NCI-H2196 (cell line): ENCODE measurements around the gene SMG9.
"Not testable (repeated sequence)": the region's sequence is repeated elsewhere in the genome, so short reads cannot be mapped to it uniquely, and the experiment has no call there.

Experiments
- DNase-seq: peaks from one replicate; lab custom pipeline; 2025; ENCODE audit not compliant: unreplicated experiment; lab: John Stamatoyannopoulos, UW

Gene SMG9

DNA sequence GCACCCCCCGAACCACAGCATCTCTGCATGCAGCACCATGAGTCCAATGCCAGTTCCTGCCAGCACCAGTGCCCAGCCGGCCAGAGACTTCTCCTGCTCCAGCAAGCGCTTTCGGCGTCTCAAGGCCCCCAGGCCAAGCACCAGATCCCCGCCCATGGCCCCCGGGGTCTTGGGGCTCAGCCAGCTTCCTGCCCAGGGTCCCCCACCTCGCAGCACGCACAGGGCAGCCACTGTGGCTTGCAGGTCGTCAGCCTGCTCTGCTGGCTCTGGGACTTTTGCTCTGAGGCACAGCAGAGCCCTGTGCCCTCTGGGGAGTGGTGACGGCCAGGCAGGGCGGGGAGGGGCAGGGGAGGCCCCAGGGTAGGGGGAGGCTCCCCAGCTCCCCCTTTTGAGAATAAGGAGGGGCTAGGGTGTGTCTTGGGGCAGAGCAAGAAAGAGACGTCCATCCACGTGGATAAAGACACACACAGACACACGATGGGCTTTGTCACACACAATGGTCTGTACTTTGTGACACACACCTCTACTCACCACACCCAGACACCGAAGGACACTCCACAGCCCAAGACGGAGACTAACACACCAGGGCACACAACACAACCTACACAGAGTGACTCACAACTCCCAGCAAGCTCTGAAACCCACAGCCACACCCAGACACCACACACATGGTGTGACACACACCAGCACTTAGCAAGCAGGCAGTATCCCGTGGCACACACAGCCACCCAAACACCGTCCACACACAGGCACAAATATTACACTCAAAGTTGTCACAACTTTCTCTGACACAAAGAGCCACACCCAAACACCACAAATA lies 26.2 kb upstream of the SMG9 start, which contains the start of gene KCNN4:
TSS of gene KCNN4 (minus strand) at position 268 of the 820 bp plus-strand sequence. CDS start at position 156, 112 bp downstream.
- DNase-seq: no peak

DNA sequence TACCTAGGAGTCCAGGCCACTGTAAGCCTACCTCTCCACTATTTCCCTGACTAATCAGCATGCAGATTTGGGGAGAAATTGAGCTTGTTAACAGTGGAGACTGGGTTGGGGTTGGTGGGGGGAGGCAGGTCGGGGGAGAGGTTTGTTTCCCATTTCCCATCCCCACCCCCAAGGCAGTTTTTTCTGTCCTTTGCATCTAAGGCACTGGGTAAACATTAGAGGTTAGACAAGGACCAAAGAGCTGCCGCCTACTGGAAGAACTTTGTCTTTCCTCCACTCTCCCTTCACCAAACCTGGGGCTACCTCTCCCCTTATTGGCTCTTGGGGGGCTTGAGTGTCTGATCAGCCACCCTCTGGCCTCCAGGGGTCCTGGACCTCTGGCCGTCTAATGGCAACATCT lies 25.1 kb upstream of the SMG9 start:
- no peak for DNase-seq

DNA sequence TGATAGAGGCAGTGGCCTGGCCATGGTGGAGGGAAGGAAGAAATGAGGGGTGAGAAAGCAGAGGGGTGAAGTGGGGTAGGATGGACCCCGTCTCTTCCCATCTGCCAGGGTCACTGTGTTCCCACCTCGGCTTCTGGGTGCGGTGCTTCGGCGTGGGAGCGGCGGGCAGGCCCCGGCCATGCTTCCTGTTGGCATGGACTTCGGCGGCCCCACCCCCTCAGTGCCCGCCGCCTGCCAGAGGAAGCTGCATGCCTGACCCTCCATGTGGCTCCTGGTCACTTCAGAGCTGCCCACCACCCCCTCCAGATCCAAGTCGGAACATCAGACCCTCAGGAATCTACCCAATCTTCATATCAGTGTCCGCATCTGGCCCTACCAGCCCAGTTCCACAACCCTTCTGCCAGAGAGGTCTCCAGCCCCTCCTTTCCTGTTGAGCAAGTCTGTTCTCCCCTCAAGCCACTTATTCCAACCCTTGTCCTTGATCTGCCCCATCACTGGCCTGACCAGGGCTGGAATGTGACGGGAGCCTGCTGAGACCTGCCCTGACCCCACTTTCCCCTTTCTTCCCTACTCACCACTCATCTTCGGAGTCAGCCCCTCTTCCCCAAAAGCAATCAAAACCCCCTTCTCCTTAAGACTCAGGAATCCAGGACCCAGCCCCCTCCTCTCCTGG lies 24.5 kb upstream of the SMG9 start:
- DNase-seq: no peak

DNA sequence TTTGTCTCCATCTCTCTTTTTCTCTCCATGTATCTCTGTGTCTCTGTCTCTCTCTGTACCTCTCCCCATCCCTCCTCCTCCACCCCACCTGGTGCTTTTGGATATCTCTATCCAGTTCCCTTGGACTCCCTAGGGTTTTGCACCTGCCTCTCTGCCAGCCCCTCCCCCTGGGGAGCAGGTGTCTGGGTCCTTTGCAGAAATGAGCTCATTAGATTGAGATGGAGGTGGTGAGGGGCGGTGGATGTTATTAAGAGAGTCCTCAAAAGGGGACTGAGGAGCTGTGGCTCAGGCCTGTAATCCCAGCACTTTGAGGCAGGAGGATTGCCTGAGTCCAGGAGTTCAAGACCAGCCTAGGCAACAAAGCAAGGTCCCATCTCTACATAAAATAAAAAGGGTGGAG lies 23.9 kb upstream of the SMG9 start:
- DNase-seq: peak; percentile 91

DNA sequence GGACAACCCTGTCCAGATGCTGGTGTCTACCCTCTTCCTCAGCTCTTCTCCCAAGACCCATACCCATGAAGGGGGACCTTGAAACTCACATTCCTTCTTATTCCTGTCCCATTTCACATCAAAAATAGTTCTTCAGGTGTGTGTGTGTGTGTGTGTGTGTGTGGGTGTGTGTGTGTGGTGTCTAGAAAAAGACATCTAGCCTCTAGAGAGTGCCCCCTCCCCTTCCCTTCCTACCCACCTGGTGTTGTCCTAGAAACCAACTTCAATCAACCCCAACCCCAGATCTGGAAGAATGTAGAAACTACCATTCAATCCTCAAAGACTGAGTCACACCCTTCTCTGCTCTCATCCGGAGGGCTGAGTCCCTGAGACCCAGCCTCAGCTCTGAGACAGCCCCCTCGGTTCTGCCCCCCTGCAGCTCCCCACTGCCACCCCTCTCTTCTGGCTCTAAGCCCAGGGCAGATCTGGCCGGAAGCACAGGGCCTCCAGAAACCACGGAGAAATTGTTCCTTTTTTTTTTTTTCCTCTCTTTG lies 22.5 kb upstream of the SMG9 start:
- peak; percentile 68 for DNase-seq

DNA sequence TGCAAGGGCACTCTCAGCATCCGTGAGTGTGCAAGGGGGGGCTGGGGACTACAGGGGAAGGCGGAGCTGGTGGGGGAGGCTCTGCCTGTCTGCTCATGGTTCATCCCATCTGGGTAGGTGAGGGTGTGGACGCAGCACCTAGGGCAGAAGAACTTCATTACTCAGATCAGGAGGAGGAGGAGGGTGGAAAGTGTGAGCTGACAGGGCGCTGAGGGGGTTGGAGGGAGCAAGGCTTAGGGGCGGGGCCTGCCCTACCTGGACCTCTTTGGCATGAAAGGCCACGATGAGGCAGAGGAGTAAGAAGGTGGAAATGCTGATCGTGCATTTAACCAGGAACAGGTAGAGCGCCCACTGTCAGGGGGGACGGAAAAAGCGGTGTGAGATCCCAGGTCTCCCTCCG lies 21.5 kb upstream of the SMG9 start:
- no peak for DNase-seq

DNA sequence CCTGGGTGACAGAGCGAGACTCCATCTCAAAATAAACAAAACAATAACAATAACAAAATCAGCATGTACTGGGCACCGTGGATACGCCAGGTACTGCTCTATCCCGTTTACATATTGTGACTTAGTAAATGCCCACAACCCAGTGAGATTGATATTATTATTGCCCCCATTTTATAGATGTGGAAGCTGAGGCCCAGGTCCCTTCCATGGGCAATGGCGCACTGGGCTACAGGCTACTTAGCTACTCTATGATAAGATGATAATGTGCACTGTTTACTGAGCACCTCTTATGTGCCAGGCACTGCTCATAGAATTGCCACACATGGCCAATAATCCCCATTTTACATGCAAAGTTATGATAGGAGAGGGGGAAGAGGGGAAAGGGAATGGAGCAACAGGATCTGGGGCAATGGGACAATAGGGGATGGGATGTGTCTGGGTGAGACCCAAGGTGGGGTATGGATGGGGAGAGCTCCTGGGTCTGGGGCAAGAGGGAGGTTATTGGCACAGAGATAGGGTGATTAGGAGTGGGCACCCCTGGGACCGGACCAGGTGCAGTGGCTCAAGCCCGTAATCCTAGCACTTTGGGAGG lies 20.6 kb upstream of the SMG9 start:
- DNase-seq: no peak

DNA sequence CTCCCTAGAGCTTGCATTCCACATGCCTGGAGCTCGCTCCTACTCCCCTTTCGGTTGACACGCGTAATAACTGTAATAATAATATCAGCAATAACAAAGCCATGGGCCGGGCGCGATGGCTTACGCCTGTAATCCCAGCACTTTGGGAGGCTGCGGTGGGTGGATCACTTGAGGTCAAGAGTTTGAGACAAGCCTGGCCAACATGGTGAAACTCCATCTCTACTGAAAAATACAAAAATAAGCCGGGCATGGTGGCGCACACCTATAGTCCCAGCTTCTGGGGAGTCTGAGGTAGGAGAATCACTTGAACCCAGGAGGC lies 20.1 kb upstream of the SMG9 start:
- not testable (repeated sequence) for DNase-seq

DNA sequence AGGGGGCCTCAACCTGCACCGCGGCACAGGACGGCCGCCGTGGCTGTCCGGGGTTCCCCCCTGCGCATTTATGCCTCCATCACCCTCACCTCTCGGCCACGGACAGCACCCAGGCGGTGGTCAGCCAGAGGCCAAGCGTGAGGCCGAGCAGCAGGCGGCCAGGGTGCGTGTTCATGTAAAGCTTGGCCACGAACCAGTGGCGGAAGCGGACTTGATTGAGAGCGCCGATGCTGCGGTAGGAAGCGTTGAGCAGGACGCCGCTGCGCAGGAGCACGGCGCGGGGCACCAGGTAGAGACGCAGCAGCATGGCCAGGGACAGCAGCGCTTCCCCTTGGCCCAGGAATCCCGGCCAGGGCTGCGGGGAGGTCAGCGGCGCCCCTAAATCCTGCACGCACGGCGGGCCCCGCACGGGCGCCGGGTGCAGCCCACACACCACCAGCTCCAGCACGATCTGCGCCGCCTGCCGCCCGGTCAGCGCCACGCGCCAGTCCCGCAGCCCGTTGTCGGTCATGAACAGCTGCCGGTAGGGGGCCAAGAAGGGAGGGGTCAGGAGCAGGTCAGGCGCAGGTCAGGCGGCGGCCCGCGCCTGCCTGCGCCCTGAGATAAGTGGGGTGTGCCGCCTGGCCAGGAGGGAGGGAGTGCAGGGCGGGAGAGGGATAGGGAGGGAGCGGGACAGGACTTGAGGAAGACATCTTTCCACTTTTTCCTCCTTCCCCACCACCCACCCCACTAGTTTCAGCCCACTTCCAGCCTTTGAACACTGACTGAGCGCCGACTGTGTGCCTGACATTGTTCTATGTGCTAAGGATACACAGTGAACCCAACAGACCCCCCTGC lies 19.6 kb upstream of the SMG9 start:
- DNase-seq: no peak

DNA sequence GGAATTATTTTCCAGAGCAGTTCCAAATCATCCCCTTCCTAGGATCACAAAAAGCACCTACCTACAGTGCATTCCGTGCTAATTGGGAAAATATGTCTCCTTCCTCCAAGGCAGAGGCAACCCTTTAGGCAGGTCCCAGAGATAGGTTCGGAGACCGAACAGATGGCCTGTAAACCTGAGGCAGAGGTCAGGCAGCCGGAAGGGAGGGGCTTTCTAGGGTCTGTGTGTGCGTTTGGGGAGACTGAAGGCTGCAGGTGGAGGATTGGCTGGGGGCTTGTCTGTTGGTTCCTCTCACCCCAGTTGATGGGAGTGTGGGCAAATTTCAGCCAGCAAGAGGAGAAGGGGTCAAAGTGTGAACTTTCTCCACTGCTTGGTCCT lies 19.0 kb upstream of the SMG9 start:
- DNase-seq: no peak

DNA sequence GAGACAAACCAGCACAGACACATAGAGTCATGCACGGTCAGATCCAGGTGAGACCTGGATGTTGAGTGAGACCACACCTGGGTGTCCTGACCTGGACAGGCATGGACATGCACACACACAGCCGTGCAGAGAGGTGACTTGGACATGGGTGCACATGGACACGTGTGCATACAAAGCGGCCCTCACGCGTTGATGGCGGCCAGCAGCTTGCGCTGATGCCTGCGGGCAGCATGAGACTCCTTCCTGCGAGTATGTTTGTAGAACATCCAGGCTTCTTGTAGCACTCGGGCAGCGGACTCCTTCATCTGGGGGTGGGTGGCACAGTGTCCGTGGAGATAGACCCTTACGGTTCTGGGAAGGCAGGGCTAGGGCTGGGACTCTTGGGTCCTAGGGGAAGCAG lies 14.5 kb upstream of the SMG9 start:
- no peak for DNase-seq

DNA sequence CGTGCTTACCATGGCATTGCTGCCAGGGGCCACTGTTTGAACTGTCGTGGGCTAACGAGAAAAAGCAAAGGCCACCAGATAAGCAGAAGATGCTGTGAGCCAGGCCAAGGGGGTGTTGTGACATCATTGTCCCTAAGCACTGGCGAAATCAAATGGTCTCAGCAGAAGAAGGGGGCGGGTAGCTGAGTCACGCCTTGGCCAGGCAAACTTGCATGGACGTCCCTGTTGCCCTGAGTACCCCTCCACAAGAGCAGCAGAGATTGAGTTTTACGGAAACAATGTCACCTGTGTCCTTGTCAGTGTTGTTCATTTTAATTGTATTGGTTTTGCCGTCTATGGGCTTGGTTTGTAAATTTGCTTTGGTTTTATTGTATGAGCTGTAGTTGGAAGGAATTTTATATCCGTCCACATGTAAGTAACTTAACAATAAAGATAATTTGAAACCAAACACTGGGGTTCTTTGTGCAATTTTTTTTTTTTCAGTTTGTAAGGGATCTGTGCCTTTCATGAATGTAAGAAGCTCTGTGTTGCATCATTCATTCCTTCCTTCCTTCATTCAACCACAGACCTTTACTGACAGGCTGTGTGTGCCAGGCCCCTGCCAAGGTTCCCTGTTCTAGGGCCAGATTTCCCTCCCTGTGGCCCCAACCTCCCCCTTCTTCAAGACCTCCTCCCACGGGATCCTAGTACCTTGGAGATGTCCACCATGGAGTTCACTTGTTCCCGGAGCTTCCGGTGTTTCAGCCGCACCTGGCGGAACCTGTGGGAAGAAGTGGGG lies 13.7 kb upstream of the SMG9 start:
- DNase-seq: no peak

DNA sequence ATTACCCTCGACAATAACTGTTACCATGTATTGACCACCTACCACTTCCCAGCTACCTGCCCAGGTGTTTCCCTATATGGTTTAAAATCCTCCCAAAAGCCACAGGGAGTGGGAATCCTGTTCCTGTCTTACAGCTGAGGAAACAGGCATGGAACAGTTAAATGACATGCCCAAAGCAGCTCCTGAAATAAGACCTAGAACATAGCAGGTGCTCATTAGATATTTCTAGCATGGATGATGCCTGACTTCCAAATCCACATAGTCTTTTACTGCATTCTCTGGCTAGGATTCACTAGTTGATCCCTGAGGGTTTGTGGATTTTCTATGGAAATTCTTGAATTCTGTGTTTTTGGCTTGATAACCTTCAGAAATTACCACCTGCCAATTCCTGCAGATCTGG lies 13.1 kb upstream of the SMG9 start:
- no peak for DNase-seq

DNA sequence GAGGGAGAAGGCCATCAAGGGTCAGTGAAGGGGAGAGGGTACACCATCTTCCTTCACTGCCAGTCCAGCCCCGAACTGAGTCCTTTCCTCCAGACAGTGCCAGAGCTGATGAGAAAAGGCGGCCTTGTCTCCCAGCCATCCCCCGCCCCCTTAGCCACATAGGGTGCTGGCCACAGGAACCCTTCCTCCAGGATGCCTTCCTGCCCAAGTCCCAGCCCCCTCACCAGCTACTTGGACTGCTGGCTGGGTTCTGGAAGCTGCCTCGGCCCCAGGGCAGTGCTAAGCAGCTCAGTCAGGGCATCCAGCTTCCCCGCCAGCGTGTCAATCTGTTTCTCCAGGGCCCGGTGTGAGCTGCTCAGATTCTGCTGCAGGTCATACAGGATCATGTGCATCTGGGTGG lies 12.6 kb upstream of the SMG9 start:
- no peak for DNase-seq

DNA sequence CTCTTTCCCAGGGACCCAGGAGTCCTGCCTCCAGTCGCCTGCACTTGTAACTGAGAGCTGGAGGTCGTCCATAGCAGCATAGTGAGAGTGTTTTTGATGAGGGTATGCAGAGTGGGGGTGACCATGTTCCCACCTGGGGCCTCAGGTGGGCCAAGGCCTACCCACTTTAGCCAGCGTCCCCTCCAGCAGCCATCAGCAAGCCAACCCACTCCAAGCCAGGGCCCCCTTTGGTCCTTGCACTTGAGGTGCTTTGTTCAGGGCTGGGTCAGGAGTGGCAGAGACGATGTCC lies 11.9 kb upstream of the SMG9 start:
- no peak for DNase-seq

DNA sequence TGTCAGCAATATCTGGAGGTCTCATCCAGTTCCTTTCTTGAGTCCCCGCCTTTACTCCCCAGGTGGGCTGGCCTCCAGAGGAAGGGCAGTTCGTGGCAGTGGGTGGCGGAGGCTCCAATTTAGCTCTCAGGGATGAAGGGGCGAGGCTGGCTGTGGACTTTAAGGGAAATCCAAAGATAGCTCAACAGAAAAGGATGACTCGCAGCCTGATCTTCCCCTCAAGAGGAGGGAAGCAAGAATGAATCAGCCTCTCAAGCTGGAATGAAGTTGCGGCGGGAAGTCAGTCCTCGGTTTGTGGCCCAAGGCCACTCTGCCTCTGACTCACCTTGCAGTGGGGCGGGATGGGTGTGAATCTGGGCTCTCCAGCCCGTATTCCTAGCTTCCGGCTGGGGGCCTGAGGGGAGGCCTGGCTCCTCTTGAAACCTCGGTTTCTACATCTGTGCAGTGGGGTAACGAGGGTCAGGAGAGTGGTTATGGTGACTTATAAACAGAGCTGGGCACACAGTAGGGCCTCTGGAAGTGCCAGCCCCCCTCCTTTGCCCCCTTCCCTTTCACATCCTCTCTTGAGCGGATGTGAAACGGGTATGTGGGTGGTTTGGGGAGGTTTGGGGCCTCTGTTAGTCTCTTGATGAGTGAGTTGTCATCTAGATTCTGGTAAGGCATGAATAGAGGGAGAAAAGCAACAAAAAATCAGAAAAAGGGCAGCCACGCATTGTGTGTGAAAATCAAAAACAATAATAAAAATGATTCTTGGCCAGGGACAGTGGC lies 10.5 kb upstream of the SMG9 start:
- no peak for DNase-seq

DNA sequence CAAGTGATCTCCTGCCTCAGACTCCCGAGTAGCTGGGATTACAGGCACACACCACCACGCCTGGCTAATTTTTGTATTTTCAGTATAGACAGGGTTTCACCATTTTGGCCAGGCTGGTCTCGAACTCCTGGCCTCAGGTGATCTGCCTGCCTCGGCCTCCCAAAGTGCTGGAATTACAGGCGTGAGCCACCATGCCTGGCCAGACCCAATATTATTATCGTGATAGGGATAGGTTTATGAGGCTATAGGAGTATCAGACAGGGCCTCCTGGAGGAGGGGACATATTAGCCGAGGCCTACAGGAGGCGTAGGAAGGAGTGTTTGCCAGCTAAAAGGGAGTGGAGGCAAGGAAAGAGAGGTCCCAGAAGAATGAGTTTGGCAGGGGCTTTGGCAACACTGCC lies 9.9 kb upstream of the SMG9 start:
- not testable (repeated sequence) for DNase-seq

DNA sequence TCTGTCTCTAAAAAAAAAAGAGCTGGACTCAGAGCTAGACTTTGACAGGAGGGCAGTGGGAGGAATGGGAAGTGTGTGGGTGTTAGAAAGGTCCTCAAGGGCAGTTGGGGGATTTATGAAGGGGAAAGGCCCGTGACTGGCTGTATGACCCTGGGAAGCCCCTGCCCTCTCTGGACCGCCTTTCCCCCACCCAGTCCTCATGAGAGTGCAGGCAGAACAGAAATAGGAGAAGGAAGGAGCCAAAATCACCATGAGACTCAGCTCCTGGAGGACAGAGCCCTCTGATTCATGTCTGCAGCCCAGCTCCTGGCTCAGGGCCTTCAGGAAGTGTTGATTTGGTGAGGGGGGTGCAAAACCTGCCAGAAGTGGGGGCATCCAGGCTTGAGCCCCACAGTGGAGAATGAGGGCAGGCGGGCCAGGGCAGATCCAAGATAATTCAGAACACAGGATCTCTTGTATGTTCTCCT lies 8.7 kb upstream of the SMG9 start:
- no peak for DNase-seq

DNA sequence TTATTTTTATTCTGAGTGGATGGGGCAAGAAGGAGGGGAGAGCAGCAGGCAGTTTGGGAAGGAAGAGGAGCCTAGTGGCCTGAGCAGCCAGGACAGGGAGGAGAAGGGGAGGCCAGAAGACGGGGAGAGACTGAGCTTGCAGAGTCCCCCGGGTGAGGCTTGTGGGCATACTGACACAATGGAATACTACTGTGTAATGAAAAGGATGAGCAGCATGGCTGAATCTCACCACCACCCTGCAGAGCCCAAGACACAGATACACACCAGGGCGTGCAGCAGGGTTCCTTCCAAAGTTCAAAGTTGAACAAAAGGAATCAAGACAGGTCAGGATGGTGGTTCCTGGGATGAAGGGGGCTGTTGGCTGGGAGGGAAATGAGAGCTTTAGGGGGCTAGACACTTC lies 8.1 kb upstream of the SMG9 start:
- DNase-seq: no peak

DNA sequence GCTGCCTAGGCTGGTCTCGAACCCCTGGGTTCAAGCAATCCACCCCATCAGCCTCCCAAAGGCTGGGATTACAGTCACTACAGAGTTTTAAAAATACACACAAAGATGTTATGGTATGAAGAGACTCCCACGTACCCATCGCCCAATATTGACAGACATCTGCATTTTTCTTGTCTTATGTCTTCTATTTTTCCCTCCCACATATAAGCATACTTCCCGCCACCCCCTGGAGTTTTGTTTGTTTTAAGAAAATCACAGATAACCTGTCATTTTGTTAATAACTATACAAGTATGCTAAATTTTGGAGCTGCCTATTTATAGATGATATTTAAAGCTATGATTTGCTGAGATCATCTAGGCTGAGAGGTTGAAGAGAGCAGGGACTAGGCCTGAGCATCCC lies 6.2 kb upstream of the SMG9 start:
- no peak for DNase-seq
